ENCODE data around the gene MYH9. TPM values are rescaled to one million over a fixed set of nuclear protein-coding genes. Genes with fewer than 3 reads are reported as not detected.

The MYH9 gene
- total RNA-seq, 1 experiment from 2014 or later = 653 TPM

DNA sequence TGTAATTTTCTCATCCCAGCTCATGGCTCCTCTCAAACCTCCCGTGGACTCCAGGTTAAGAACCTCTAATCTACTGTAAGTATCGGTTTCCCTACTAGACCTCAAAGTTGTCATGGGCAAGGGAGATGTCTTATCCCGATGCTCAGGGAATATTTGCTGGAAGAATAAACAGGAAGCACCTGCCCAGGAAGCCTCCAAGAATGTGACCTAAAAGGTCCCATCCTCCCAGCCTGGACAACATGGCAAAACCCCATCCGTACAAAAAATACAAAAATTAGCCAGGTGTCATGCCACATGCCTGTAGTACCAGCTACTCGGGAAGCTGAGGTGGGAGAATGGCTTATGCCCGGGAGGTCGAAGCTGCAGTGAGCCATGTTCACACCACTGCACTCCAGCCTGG lies 72.4 kb downstream of the MYH9 start:
- Mint-ChIP-seq H3K9me3 (ENCODE audit: unreplicated experiment) (no peaks in the 10 kb centered on the region), H3K36me3 (ENCODE audit: insufficient read depth, unreplicated experiment) (peaks cover 93% of the 10 kb centered on the region), H3K4me3 (ENCODE audit: unreplicated experiment) (no peak overlapping the region), H3K27me3 (ENCODE audit: insufficient read depth, unreplicated experiment) (no peaks in the 10 kb centered on the region), H3K4me1 (ENCODE audit: insufficient read depth, unreplicated experiment) (no peaks in the 10 kb centered on the region), H3K27ac (ENCODE audit: low read depth, unreplicated experiment) (no peak overlapping the region)
- POLR2A ChIA-PET = interaction anchor here (1.4 kb wide), 1 partner anchor 71 kb away, joined by 4 read pairs; no protein-coding TSS in a partner anchor
- BruUV-seq (replicated peaks) = no TSS peak
- DNase-seq (ENCODE audit: unreplicated experiment) = no peak
- CTCF ChIA-PET = no interaction called here
- TF ChIP-seq, protein P1, sequence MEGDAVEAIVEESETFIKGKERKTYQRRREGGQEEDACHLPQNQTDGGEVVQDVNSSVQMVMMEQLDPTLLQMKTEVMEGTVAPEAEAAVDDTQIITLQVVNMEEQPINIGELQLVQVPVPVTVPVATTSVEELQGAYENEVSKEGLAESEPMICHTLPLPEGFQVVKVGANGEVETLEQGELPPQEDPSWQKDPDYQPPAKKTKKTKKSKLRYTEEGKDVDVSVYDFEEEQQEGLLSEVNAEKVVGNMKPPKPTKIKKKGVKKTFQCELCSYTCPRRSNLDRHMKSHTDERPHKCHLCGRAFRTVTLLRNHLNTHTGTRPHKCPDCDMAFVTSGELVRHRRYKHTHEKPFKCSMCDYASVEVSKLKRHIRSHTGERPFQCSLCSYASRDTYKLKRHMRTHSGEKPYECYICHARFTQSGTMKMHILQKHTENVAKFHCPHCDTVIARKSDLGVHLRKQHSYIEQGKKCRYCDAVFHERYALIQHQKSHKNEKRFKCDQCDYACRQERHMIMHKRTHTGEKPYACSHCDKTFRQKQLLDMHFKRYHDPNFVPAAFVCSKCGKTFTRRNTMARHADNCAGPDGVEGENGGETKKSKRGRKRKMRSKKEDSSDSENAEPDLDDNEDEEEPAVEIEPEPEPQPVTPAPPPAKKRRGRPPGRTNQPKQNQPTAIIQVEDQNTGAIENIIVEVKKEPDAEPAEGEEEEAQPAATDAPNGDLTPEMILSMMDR (IDR thresholded peaks at IDR 0.05; ENCODE audit: unreplicated experiment) = no peak
- intact Hi-C loops (cut with micrococcal nuclease) = no loop called here

DNA sequence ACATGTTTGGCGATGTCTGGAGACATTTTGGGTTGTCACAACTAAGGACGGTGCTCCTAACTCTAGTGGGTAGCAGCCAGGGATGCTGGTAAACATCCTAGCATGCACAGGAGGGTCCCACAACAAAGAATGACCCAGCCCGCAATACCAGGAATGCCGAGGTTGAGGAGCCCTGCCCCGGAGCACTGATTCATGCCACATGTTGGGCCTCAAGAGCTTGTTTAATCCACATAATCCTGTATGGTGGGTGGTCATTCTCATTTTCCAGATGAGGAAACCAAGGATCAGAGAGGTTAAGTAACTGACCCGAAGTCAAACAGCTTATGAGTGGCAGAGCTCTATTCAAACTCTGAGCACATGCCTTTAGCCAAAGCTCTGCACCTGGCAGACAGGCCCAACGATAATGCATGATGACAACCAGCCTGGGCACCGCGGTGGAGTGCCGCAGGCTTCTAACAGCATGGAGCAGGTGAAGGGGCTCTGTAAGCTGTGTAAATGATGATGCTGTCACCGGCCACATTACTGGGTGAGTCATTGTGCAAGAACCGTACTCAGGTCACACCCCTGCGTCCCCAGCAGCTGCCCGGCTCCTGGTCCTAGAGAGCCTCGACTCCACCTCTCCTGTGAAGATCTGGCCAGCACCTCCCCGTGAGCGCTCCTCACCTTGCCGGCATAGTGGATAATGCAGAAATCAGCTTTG lies 76.2 kb downstream of the MYH9 start:
- H3K9me3 Mint-ChIP-seq (ENCODE audit: unreplicated experiment) = no peaks in the 10 kb centered on the region
- TF ChIP-seq, protein P1 (IDR thresholded peaks at IDR 0.05; ENCODE audit: unreplicated experiment) = no peak
- peaks cover 95% of the 10 kb centered on the region for H3K36me3 Mint-ChIP-seq (ENCODE audit: insufficient read depth, unreplicated experiment)
- intact Hi-C loops (cut with micrococcal nuclease) = no loop called here
- no peaks in the 10 kb centered on the region for H3K27me3 Mint-ChIP-seq (ENCODE audit: insufficient read depth, unreplicated experiment)
- no peak overlapping the region for H3K27ac Mint-ChIP-seq (ENCODE audit: low read depth, unreplicated experiment)
- ChIA-PET CTCF (interaction anchor here (0.6 to 4.5 kb wide), 6 partner anchors 10 to 211 kb away, joined by 3 to 40 read pairs (median 4); no protein-coding TSS in a partner anchor), POLR2A (interaction anchor here (0.7 to 2.0 kb wide), 7 partner anchors 10 to 152 kb away, joined by 3 to 7 read pairs (median 4); partner anchors contain the start of gene MYH9)
- no peak overlapping the region for H3K4me3 Mint-ChIP-seq (ENCODE audit: unreplicated experiment)
- no peak for DNase-seq (ENCODE audit: unreplicated experiment)
- H3K4me1 Mint-ChIP-seq (ENCODE audit: insufficient read depth, unreplicated experiment) = no peaks in the 10 kb centered on the region
- BruUV-seq (replicated peaks) = no TSS peak

GRCh38 chr22:36308880-36309279 lies 78.9 kb downstream of the MYH9 start:
- intact Hi-C loops (cut with micrococcal nuclease) = no loop called here
- POLR2A ChIA-PET = no interaction called here

GRCh38 chr22:36306227-36306626 lies 81.5 kb downstream of the MYH9 start:
- H3K9me3 Mint-ChIP-seq (ENCODE audit: unreplicated experiment) = no peaks in the 10 kb centered on the region
- ChIA-PET POLR2A (interaction anchor here (1.0 kb wide), 1 partner anchor 80 kb away, joined by 3 read pairs; no protein-coding TSS in a partner anchor), CTCF (interaction anchor here (1.4 kb wide), 1 partner anchor 9 kb away, joined by 5 read pairs; no protein-coding TSS in a partner anchor)
- no peak overlapping the region for H3K4me3 Mint-ChIP-seq (ENCODE audit: unreplicated experiment)
- H3K4me1 Mint-ChIP-seq (ENCODE audit: insufficient read depth, unreplicated experiment) = peaks cover 7% of the 10 kb centered on the region
- no peaks in the 10 kb centered on the region for H3K27me3 Mint-ChIP-seq (ENCODE audit: insufficient read depth, unreplicated experiment)
- BruUV-seq (replicated peaks) = no TSS peak
- H3K36me3 Mint-ChIP-seq (ENCODE audit: insufficient read depth, unreplicated experiment) = peaks cover 98% of the 10 kb centered on the region
- intact Hi-C loops (cut with micrococcal nuclease) = no loop called here
- DNase-seq (ENCODE audit: unreplicated experiment) = no peak
- no peak overlapping the region for H3K27ac Mint-ChIP-seq (ENCODE audit: low read depth, unreplicated experiment)
- TF ChIP-seq, protein P1 (IDR thresholded peaks at IDR 0.05; ENCODE audit: unreplicated experiment) = no peak

More at GRCh38 chr22:36308880-36309279, 78.9 kb downstream of the MYH9 start:
- CTCF ChIA-PET = interaction anchor here (0.7 to 1.1 kb wide), 3 partner anchors 8 to 24 kb away, joined by 3 to 4 read pairs (median 3); no protein-coding TSS in a partner anchor
- BruUV-seq (replicated peaks) = no TSS peak
- peaks cover 98% of the 10 kb centered on the region for H3K36me3 Mint-ChIP-seq (ENCODE audit: insufficient read depth, unreplicated experiment)
- no peaks in the 10 kb centered on the region for H3K9me3 Mint-ChIP-seq (ENCODE audit: unreplicated experiment)
- DNase-seq (ENCODE audit: unreplicated experiment) = no peak
- peak overlapping the region; percentile 18 for H3K27ac Mint-ChIP-seq (ENCODE audit: low read depth, unreplicated experiment)
- TF ChIP-seq, protein P1 (IDR thresholded peaks at IDR 0.05; ENCODE audit: unreplicated experiment) = no peak
- H3K4me1 Mint-ChIP-seq (ENCODE audit: insufficient read depth, unreplicated experiment) = peaks cover 6% of the 10 kb centered on the region
- H3K4me3 Mint-ChIP-seq (ENCODE audit: unreplicated experiment) = no peak overlapping the region
- H3K27me3 Mint-ChIP-seq (ENCODE audit: insufficient read depth, unreplicated experiment) = no peaks in the 10 kb centered on the region

All from MCF 10A (cell line).